SIG-M5 (cell line): ENCODE measurements around the gene CYB561.

Experiments
- DNase-seq: peaks from one replicate; lab custom pipeline; 2025; lab: John Stamatoyannopoulos, UW

CYB561 gene

DNA sequence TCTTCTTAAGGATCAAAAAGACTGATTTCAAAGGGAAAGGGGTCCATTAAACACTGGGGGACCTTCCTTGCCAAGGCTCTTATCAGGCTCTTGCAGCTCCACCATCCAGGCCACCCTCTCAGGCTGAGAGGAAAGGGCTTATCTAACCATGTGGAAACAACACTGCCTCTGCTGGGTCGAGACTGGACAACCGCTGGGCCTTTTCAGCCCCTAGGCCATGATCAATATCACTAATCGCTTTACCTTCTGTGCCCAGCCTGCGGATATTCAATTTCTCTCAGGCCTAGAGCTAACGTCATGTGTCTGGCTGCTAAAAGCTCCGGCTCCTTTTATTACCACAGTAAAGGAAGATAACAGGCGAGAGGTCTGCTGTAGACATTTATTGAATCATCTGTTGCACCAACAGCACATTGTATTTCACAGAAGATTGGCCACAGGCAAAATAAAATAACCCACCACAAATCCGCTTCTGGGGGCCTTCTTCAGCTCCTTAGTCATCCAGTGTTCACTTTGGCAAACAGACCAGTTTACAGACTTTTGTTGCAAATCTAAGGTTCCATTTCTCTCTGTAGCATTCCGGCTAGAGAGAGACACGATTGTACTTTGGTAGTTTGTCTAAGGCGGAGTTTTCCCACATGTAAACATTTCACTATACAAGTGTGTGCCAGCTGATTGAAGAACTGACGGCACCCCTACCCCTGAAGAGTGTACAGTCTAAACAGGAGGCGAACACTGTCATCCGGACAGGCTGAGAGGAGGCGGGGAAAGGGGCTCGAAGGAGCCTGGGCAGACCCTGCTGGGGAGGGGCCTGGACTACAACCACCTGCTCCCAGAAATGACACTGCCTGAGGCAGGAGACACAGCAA lies 13.9 kb downstream of the CYB561 start:
- DNase-seq: no peak

DNA sequence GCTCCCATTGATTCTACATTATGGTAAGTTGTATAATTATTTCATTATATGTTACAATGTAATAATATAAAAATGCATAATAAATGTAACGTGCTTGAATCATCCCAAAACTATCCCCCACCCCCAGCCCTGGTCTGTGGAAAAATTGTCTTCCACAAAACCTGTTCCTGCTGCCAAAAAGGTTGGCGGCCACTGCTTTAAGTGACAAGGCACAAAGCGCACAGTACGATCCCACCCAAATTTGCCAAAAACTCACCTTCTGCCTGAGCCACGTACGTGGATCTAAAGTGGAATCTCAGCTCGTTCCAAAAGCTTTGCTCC lies 14.5 kb downstream of the CYB561 start:
- DNase-seq: no peak

DNA sequence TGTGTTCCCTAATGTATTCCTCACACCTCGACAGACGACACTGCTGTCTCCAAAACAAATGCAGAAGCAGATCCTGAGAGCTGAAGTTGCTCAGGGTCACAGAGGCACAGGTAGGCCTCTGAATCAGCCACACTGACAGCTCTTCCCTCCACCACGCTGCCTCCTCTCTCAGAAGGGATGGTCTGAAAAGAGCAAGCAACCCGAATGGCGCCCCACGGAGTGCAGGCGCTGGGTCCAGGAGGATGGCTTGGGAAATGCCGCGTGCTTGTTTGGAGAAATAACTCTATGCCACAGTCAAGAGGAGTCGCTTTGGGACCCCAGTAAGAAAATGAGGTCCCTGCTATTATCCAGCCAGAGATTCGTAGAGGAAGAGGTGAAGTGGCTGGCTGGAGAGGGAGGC lies 15.9 kb downstream of the CYB561 start:
- no peak for DNase-seq

DNA sequence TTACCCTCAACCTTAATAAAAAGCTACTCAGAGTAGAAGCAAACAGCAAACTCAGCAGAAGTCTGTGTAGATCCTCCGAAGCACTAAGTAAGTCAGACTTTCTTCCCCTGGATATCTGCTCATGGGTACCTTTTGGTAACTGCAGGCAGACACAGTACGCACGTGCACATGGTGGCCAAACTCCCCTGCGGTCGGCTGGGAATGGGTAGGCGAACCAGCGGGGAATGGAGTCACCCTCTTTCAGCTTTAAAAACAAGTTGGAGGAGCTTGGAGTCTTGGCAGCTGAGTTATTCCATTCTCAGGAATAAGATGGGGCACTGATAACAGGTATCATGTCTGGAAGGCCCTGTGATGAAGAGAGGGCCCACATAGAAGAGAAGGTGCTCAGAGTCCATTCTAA lies 16.3 kb downstream of the CYB561 start:
- no peak for DNase-seq

DNA sequence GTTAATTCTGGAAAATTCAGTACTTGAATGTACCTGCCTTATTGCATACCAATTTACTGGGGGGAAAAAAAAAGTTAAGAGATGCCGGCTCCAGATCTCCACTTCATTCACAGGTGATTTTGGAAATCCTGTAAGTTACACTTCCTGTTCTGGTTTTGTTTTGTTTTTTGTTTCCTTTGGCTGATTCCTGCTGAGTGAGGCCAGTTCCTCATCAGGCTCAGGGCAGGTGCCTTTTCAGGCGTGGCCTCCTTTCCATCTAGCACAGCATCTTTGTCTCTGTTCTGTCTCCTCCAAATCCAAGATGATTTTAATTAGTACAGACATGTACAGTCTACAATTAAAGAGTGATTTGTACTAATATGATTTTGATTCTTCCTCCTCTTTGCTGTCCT lies 19.2 kb downstream of the CYB561 start:
- DNase-seq: no peak

DNA sequence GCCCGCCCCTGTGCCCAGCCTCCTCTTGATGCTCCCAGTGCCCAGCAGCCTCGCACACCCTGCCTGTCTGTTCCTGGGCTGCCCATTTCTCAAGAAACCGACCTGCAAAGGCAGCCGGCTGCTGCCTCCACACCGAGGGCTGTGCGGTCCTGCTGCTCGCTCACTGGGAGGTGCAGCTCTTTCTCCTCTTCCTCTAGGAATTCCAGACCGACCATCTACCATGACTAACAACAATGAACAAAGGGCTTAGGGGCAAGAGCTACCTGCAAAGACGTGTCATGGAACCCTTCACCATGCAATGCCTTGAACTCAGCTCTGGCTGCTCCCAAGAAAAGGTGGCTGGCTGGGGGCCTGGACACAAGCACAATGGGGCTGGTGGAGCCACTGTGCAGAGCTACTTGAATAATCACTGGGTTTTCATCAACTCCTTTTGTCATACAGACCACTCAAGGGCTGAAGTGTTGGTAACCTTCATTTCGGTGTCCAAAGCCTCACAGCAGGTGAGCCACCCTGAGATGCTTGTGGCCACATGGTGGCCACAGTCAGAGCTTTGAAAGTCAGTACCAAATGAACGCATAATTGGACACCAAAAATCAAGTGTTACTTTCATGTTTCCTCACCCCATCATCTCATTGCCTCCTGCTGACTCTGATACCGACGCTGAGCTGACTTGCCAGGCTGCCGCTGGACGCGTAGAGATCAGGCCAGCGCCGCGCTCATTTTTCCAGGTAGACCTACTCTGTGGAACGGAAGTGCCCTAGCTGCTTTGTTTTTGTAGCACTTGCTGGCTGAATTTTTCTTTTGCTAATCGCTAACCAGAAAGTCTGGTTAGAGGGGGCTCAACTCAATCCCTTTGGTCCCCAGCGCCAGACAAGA lies 19.8 kb downstream of the CYB561 start:
- DNase-seq: no peak

DNA sequence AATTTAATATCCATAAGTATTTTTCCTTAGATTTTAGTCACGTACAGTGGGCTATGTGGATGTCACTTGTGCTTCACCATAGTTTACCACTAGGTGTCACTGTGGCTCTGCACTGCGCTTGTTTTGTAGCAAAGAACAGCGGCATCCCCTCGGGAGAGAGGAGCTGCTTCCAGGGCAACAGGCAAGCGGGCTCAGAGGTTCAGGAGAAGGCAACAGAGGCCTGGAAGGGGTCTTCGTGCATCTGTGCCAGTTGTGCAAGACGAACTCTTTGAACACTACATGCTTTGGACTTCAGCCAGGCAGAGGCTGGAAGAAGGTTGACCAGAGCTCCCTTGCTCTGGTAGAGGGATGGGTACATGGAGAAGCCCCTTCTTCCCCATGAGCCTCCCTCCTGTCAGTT lies 20.6 kb downstream of the CYB561 start:
- peak; percentile 26 for DNase-seq

DNA sequence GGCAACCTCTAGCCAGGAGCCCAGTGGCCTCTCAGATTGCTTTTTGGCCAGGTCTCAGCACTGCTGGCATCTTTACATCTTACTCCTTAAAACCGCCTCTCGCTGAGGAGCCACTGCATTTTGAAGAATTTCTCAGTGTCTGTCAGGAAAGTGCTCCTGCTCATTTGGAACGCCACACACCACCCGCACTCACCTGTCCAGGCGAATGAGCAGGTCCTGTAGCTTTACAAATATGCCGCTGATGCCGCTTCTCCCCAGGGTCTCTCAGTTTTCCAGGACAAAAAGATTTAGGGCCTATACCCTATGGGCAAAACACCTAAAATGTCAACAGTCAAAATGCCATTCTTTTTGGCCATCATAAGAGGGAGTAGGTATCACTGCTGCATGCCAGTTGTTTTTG lies 22.1 kb downstream of the CYB561 start:
- no peak for DNase-seq

DNA sequence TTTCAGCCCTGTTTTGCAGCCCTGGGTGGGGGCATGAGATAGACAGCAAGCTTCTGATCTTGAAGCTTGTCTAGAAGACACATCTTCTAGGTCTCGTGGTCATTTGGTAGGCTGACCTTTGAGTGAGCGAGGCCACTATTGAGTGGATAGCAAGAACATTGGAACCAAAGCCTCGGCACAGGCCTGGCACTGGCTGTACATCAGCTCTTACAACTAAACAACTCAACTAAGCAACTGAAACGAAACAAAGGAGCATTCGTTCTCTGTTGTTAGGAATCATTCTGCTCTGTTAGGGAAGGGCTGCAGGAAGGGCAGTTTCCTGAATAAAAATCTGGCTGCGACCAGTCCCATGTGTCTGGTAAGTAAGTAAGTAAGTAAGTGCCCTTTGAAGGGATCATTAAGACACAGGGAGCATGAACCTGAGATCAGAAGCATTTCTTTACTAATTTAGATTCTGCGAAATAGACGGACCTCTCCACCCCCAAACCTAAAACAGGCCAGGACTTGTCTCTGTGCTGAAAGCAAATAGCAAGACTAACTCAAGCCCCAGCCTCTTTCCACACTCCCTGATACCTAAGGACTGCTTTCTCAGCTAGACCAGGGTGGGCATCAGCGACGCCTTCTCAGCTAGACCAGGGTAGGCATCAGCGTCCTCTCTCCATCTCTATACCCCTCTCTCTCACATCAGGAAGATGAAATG lies 22.7 kb downstream of the CYB561 start:
- DNase-seq: no peak

DNA sequence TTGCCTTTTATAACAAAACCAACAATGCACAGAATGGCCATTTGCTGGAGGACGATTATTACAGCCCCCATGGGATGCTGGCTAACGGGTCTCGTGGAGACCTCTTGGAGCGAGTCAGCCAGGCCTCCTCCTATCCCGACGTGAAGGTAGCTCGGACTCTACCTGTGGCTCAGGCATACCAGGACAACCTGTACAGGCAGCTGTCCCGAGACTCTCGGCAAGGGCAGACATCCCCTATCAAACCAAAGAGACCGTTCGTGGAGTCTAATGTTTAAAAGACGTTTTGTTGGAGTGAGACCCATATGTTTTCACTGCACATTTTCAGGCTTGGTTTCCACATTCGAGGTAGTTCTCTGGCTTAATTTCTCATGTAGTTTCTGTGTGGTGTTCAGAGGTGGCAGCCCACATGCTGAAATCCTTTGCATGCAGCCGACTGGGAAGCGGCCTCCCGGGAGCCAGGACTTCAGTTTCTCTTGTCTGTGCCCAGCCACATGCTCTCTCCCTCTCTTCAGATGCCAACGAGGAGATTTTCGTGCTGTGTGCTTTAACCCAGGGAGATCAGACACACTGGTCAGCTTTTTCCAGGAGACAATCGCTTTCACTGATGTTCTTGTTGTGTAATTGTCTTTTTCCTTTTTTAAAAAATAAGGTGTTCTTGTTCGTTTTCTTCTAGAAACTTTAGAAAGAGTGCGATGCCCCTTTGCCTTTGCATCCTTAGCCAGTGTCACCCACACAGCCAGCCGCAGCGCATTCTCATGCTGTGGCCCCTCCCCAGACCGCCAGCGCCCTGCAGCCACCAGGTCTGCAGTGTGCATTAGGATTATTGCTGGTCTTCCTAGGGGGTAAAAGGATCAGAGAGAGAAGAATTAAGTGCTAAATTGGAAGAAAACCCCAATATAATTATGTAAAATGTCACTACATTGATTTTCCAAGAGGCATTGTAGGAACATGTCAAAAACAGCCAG lies 24.1 kb downstream of the CYB561 start:
- no peak for DNase-seq

DNA sequence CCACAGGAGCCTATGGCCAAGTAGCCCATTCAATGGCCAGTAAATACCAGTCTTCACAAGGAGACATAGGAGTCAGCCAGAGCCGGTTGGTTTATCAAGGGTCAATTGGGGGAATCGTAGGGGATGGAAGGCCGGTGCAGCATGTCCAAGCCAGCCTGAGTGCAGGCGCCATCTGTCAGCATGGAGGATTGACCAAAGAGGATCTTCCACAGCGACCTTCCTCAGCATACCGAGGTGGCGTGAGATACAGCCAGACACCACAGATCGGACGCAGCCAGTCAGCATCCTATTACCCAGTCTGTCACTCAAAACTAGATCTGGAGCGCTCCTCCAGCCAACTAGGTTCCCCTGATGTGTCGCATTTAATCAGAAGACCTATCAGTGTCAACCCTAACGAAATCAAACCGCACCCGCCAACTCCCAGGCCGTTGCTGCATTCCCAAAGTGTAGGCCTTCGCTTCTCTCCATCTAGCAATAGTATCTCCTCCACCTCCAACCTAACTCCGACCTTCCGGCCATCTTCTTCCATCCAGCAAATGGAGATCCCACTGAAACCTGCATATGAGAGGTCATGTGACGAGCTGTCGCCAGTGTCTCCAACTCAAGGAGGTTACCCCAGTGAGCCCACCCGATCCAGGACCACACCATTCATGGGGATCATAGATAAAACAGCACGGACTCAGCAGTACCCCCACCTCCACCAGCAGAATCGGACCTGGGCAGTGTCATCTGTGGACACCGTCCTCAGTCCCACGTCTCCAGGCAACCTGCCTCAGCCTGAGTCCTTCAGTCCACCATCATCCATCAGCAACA lies 25.0 kb downstream of the CYB561 start:
- DNase-seq: no peak

DNA sequence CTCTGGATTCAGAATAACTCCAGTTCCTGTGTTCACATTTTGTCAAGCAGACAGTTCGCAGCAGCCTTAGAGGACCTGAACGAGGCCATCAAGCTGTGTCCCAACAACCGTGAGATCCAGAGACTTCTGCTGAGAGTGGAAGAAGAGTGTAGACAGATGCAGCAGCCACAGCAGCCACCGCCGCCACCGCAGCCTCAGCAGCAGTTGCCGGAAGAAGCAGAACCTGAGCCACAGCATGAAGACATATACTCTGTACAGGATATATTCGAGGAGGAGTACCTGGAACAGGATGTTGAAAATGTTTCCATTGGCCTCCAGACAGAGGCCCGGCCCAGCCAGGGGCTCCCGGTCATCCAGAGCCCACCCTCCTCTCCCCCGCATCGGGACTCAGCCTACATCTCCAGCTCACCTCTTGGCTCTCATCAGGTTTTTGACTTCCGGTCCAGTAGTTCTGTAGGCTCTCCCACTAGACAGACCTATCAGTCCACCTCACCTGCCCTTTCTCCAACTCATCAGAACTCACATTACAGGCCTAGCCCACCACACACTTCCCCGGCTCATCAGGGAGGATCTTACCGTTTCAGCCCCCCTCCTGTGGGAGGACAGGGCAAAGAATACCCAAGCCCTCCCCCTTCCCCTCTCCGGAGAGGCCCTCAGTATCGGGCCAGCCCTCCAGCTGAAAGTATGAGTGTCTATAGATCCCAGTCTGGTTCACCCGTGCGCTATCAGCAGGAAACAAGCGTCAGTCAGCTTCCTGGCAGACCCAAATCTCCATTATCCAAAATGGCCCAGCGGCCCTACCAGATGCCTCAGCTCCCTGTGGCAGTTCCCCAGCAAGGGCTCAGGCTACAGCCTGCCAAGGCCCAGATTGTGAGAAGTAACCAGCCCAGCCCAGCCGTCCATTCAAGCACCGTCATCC lies 25.9 kb downstream of the CYB561 start:
- no peak for DNase-seq

DNA sequence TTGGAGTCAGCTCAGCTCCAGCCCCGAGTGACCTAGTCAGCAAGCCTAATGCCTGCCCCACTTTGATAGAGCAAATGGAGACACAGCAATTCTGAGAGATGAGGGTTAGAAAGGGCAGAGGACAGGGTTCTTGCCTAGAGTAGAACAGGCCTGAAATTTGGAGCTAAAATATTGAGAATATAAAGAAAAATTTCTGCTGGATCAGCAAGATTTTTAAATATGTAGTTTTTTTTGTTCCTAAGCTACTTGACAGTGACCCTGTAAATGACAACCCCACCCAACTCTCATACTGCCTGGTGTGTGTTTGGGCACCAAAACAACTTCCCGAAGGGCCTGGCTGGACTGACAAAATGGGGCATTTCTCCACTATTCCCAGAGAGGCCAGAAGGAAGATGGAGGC lies 26.7 kb downstream of the CYB561 start:
- DNase-seq: no peak

DNA sequence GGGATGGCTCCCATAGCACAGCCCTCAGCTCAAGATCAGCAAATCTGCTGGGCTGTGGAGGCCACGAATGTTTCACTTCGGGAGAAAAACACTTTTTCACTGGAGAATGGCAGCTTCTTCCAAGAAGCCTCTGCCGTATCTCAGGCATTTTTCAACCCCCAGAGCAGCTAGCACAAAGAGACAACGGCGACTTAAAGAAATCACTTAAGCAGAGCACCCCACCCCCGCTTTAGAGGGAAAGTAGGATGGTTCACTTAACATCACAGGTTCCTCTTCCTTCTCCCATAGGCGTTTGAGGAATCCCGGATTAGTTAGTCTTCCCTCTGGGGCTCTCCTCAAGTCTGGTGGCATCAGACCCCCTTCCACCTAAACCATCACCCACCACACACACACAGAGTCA lies 27.6 kb downstream of the CYB561 start:
- DNase-seq: no peak

DNA sequence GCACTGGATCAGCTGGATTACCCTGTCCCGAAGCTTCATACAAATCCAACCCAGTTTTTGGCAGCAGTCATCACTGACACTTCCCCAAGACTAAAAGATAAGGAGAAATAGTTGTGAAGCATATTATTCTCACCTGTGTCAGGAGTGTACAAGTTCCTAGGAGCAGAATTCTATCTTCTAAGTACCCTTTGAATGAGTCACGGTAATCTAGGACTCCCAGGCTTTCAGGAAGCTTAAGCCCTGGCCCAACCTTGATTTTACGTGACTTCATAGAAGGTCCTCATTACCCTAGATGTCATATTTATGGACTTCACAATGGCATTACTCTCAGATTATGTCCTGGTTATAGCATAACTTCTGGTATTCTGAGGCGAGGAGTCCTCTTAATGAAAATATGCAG lies 31.9 kb downstream of the CYB561 start:
- no peak for DNase-seq

DNA sequence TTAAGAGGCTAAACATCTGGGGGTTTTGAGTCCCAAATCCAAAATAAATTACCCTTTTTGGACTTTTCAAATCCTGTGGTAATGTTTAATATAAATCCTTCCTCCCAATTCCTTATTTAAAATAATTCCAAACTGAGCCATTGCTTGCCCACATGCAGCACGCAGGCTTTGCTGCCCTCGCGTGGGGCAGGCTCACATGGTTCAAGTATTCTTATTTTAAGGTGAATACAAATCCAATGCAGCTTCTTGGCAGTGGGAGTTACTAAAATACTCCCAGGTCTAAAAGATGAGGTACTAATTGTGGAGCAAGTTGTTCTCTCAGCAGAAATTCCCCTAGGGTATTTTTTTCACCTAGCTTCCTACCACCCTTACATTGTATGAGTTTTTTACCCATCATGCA lies 33.0 kb downstream of the CYB561 start:
- DNase-seq: no peak

DNA sequence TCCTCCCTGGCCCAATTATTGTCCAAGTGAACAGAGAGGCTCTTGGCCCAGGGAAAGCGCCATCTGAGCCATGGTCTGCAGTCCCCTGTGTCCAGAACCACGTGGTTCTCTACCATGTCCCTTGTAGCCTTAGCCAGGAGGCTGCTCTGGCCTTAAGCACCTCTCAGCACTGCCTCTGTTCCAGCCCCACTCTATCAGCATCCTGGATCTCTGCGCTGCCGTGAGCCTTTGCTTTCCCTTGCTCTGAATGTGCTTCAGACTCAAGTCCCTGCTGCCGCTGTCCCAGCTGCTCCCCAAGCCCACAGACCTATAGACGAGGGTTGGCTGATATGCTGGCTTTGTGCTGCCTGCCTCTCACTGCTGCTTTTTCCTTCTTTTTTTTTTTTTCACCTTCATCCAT lies 33.9 kb downstream of the CYB561 start:
- DNase-seq: no peak

DNA sequence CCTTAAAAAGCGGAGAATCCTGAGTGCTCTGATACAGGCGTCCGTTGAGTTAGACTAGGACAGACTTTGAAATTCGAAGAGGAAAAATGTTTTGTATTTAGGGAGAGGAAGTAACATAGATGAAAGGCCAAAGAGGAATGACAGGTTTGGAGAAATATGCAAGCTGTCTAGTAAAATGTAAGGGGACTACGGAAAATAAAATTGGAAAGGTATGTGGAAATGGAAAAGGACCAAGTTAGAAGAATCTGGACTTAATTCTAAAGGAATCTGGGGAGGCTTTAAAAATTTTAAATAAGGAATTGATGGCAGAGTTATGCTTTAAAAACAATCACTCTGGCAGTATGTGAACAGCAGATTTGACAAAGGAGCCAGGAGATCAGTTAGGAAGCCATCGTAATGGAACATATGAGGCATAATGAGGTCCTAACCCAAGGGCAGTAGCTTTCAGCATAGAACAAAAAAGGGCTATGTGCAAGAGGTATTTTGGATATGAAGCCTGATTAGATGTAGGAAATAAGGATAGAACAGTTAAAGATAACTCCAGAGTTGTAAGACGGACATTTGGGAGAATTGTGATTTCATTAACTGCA lies 38.3 kb downstream of the CYB561 start:
- DNase-seq: no peak

DNA sequence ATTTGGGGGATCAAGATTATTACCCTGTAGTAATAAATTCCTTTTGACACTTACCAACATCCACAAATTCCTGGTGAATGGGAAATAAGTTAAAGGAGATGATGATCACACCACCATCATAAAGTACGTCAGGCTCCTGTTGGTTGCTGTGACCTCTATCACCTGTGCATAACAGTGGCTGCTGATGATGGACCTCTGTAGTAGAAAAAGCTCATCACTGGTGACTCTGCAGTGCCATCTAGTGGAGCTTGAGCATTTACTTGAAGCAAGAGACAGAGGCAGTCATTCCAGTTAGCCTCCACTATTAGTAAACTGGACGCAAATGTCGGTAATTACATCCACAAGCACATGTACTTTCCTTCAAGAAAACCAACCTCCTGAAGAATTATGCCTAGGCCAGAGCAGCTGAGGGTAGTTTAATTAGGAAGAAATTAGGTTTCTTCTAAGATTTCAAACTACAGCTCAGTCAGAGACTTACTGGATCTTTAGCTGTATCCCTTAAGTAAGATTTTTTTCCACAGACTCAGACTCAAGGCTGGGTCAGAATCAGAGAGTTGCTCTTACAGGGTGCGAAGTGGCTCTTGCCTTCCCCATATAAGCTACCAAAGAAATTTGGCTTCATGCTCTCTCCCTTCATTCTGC lies 39.3 kb downstream of the CYB561 start:
- no peak for DNase-seq
